Measurements from ENCODE around the gene GIT2.

GRCh38 chr12:109959411-109960093, 36.6 kb downstream of the GIT2 start:
- TF ChIP-seq POLR2AphosphoS5 (IDR thresholded peaks at IDR 0.05; ENCODE audit: borderline replicate concordance, low read depth, low read length) (no peak), EZH2 (IDR thresholded peaks at IDR 0.05) (no peak), FOXP2 (optimal IDR thresholded peaks at IDR 0.05; ENCODE audit: control extremely low read depth, extremely low read length, insufficient read depth) (no peak)
